Fibroblast of the aortic adventitia (primary cell): ENCODE data around the gene IL17RC. TPM values are rescaled to one million over a fixed set of nuclear protein-coding genes. Genes with fewer than 3 reads are reported as not detected.

Experiments used
- DNase-seq: peaks from one replicate; pipeline ENCODE4 v3.0.0-alpha.2; 2010; ENCODE audit warnings: low read depth
- H3K4me3 ChIP-seq: 2 replicates; pipeline ENCODE4 v1.5.1; 2011; ENCODE audit warnings: low read depth, mild to moderate bottlenecking, control low read depth, low read length, moderate library complexity
- total RNA-seq: library from RNA; depleted of rRNA; stranded (reverse); fragments of >200 nt; gene quantifications from 2 replicates; pipeline ENCODE4 v1.2.3, GENCODE V29; 2012; ENCODE audit warnings: low replicate concordance
- TF ChIP-seq, protein P1 (sequence below): IDR thresholded peaks from 2 replicates; pipeline ENCODE4 v1.5.1; 2011; ENCODE audit warnings: mild to moderate bottlenecking, low read length, control low read depth, inconsistent platforms; ENCODE audit not compliant: insufficient read depth

IL17RC gene
- total RNA-seq, 1 donor: 52.2 TPM

DNA sequence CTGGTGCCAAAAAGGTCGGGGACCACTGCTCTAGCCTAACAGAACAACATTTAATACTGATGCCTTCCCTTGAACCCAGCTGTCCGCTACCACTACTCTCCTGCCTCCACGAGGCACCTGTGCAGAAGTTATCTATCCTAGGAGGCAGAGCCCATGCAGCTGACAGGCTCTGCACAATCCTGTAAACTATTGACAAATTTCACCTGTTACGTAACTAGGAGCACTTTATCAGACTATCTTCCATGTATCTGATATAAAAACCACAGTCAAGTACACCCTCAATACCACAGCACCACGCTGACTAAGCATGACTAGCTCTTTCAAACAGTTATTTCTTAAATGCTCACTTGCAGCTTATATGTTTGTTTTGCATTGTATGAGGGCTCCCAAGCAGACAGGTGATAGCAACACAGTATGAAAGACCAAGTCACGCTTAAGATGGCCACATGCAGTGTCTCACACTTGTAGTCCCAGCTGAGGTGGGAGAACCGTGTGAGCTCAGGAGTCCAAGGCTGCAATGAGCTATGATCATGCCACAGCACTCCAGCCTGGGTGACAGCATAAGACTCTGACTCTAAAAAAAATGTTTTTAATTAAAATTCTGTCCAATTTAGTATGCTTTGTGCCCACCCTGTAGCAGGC is 4.5 kb upstream of the IL17RC start:
- TF ChIP-seq, protein P1, sequence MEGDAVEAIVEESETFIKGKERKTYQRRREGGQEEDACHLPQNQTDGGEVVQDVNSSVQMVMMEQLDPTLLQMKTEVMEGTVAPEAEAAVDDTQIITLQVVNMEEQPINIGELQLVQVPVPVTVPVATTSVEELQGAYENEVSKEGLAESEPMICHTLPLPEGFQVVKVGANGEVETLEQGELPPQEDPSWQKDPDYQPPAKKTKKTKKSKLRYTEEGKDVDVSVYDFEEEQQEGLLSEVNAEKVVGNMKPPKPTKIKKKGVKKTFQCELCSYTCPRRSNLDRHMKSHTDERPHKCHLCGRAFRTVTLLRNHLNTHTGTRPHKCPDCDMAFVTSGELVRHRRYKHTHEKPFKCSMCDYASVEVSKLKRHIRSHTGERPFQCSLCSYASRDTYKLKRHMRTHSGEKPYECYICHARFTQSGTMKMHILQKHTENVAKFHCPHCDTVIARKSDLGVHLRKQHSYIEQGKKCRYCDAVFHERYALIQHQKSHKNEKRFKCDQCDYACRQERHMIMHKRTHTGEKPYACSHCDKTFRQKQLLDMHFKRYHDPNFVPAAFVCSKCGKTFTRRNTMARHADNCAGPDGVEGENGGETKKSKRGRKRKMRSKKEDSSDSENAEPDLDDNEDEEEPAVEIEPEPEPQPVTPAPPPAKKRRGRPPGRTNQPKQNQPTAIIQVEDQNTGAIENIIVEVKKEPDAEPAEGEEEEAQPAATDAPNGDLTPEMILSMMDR: no peak
- DNase-seq: peak; percentile 85
- H3K4me3 ChIP-seq: no peak overlapping the region

DNA sequence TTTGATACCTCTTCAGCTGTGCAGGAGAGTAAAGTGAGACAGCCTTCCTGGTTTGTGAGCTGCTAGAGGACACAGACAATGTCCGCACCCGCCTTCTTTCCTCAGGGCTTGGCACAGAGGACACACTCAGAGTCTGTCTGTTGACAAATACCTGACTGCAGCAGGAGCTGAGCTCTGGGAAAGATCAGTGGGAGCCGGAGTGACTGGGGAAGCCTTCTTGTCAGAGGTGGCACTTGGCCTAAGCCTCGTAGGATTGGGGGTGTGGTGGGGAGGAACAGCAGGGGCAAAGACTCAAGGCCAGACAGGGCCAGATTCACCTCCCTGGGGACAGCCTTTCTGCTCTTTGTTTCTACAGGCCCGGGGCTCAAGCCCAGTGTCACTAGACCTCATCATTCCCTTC is 3.3 kb upstream of the IL17RC start:
- DNase-seq: no peak
- no peak overlapping the region for H3K4me3 ChIP-seq
- TF ChIP-seq, protein P1: no peak

GRCh38 chr3:9914011-9914410 is 2.9 kb upstream of the IL17RC start:
- no peak for DNase-seq
- TF ChIP-seq, protein P1: no peak
- H3K4me3 ChIP-seq: no peak overlapping the region

DNA sequence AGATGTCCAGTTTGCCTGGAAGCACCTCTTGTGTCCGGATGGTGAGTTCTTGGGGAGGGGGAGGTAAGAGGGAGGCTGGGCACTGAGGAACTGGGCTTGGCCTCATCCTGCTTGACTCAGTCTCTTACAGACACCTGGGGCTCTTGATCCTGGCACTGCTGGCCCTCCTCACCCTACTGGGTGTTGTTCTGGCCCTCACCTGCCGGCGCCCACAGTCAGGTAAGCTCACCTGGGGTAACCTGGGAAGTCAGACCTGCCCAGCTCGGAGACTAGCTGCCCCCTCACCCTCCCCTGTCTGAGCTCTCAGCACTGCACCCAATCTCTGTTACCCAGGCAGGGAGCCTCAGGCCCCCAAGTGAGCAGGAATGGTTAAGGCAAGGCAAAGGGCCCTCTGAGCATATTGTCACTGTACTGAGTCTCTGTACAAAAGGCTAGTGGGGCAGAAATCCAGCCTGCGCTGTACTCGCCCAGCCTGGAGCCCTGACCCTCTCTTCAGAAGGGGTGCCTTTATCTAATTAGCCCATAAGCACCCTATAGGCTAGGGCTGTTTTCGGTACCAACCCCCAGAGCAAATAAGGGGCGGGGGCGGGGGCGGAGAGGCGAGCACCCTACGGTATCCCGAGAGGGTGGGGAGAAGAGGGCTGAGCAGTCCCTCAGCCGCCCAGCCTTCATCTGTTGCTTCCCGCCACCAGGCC is 2.2 kb upstream of the IL17RC start:
- TF ChIP-seq, protein P1: no peak
- peak overlapping the region; percentile 60 for H3K4me3 ChIP-seq
- DNase-seq: no peak

DNA sequence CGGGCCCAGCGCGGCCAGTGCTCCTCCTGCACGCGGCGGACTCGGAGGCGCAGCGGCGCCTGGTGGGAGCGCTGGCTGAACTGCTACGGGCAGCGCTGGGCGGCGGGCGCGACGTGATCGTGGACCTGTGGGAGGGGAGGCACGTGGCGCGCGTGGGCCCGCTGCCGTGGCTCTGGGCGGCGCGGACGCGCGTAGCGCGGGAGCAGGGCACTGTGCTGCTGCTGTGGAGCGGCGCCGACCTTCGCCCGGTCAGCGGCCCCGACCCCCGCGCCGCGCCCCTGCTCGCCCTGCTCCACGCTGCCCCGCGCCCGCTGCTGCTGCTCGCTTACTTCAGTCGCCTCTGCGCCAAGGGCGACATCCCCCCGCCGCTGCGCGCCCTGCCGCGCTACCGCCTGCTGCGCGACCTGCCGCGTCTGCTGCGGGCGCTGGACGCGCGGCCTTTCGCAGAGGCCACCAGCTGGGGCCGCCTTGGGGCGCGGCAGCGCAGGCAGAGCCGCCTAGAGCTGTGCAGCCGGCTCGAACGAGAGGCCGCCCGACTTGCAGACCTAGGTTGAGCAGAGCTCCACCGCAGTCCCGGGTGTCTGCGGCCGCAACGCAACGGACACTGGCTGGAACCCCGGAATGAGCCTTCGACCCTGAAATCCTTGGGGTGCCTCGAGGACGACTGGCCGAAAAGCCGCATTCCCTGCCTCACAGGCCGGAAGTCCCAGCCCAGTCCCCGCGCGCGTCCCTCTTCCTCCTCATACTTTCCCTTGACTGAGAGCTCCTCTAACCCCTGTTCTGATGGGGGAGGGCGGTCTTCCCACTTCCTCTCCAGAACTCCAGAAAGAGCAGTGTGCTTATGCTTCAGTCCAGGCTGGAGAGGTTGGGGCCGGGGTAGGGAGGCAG is 1.4 kb upstream of the IL17RC start:
- peak overlapping the region; percentile 60 for H3K4me3 ChIP-seq
- TF ChIP-seq, protein P1: peak; percentile 43
- DNase-seq: peak; percentile 47

GRCh38 chr3:9916346-9916733 is 558 bp upstream of the IL17RC start:
- peak; percentile 58 for DNase-seq
- H3K4me3 ChIP-seq: peak overlapping the region; percentile 72
- TF ChIP-seq, protein P1: no peak
